HEK293 (cell line): Measurements from ENCODE around the gene TBCEL.

Experiments
- CTCF ChIA-PET: fragments of 350-600 bp; formaldehyde crosslinking; extraction: SDS; loops from one replicate; lab custom pipeline; 2021; ENCODE audit warnings: antibody characterized with exemption; lab: Yijun Ruan, JAX
- POLR2A ChIA-PET: fragments of 300-600 bp; formaldehyde crosslinking; extraction: SDS; loops from one replicate; lab custom pipeline; 2020; ENCODE audit warnings: antibody characterized with exemption, inconsistent platforms; lab: Yijun Ruan, JAX
- H3K27ac ChIP-seq: fragments of 200-500 bp; sonication (Bioruptor generic); 2 replicates; pipeline ENCODE4 v1.5.1; 2014; ENCODE audit warnings: low read depth, low read length, control low read depth, inconsistent platforms; ENCODE audit errors: extremely low read depth
- H3K36me3 ChIP-seq, 2 experiments: fragments of 200-500 bp in 1 of 2; sonication (Bioruptor generic) in 1 of 2; 1 replicate in 1 of 2; 2 replicates in 1 of 2; pipeline ENCODE4 v1.5.1; 2014 to 2017; ENCODE audit warnings: inconsistent platforms in 2 of 2, low read length in 2 of 2; ENCODE audit not compliant: control insufficient read depth in 2 of 2, insufficient read depth in 1 of 2
- H3K4me1 ChIP-seq: fragments of 200-500 bp; sonication (Bioruptor generic); 2 replicates; pipeline ENCODE4 v1.5.1; 2014; ENCODE audit warnings: mild to moderate bottlenecking, low read length, inconsistent platforms; ENCODE audit not compliant: control insufficient read depth, insufficient read depth
- H3K4me3 ChIP-seq: 2 replicates; pipeline ENCODE4 v1.5.1; 2011; ENCODE audit warnings: low read depth, mild to moderate bottlenecking, control low read depth, low read length, moderate library complexity
- H3K9me3 ChIP-seq: fragments of 200-500 bp; sonication (Bioruptor generic); 2 replicates; pipeline ENCODE4 v1.5.1; 2014; ENCODE audit warnings: low read depth, low read length, inconsistent platforms; ENCODE audit not compliant: control insufficient read depth, insufficient read depth
- GFI1B ChIP-seq: fragments of 450-650 bp; formaldehyde crosslinking; IDR thresholded peaks from 2 replicates; pipeline ENCODE4 v1.5.1; 2016; ENCODE audit warnings: missing biosample characterization, missing genetic modification characterization
- KLF17 ChIP-seq: fragments of 450-650 bp; formaldehyde crosslinking; IDR thresholded peaks from 2 replicates; pipeline ENCODE4 v1.5.1; 2016; ENCODE audit warnings: missing biosample characterization, missing genetic modification characterization
- REPIN1 ChIP-seq: fragments of 450-650 bp; formaldehyde crosslinking; IDR thresholded peaks from 2 replicates; pipeline ENCODE4 v1.5.1; 2017; ENCODE audit warnings: missing biosample characterization, missing genetic modification characterization, low read depth
- TRIM28 ChIP-seq: IDR thresholded peaks from 2 replicates; pipeline ENCODE4 v1.6.1; 2011; ENCODE audit warnings: low read length, control low read depth, borderline replicate concordance
- ZNF121 ChIP-seq: fragments of 450-650 bp; formaldehyde crosslinking; IDR thresholded peaks from 2 replicates; pipeline ENCODE4 v1.5.1; 2016; ENCODE audit warnings: missing biosample characterization, missing genetic modification characterization
- ZNF132 ChIP-seq: fragments of 450-650 bp; formaldehyde crosslinking; IDR thresholded peaks from 2 replicates; pipeline ENCODE4 v1.5.1; 2017; ENCODE audit warnings: missing biosample characterization, missing genetic modification characterization, borderline replicate concordance
- ZNF140 ChIP-seq: fragments of 450-650 bp; formaldehyde crosslinking; IDR thresholded peaks from 2 replicates; pipeline ENCODE4 v1.5.1; 2016; ENCODE audit warnings: missing biosample characterization, missing genetic modification characterization
- ZNF18 ChIP-seq: fragments of 450-650 bp; formaldehyde crosslinking; IDR thresholded peaks from 2 replicates; pipeline ENCODE4 v1.5.1; 2016; ENCODE audit warnings: missing biosample characterization, missing genetic modification characterization
- ZNF214 ChIP-seq: fragments of 450-650 bp; formaldehyde crosslinking; IDR thresholded peaks from 2 replicates; pipeline ENCODE4 v1.5.1; 2017; ENCODE audit warnings: missing biosample characterization, mild to moderate bottlenecking, missing genetic modification characterization, borderline replicate concordance
- ZNF394 ChIP-seq: fragments of 450-650 bp; formaldehyde crosslinking; IDR thresholded peaks from 2 replicates; pipeline ENCODE4 v1.5.1; 2016; ENCODE audit warnings: missing biosample characterization, missing genetic modification characterization, mild to moderate bottlenecking, moderate library complexity, borderline replicate concordance
- ZNF449 ChIP-seq: fragments of 450-650 bp; formaldehyde crosslinking; IDR thresholded peaks from 2 replicates; pipeline ENCODE4 v1.5.1; 2017; ENCODE audit warnings: missing biosample characterization, mild to moderate bottlenecking, missing genetic modification characterization, moderate library complexity
- ZNF473 ChIP-seq: fragments of 450-650 bp; formaldehyde crosslinking; IDR thresholded peaks from 2 replicates; pipeline ENCODE4 v1.5.1; 2017; ENCODE audit warnings: missing biosample characterization, missing genetic modification characterization
- ZNF555 ChIP-seq: fragments of 450-650 bp; formaldehyde crosslinking; conservative IDR thresholded peaks from 2 replicates; pipeline ENCODE4 v1.5.1; 2017; ENCODE audit warnings: missing biosample characterization, mild to moderate bottlenecking, missing genetic modification characterization, inconsistent platforms
- ZNF585B ChIP-seq: fragments of 450-650 bp; formaldehyde crosslinking; IDR thresholded peaks from 2 replicates; pipeline ENCODE4 v1.5.1; 2016; ENCODE audit warnings: missing biosample characterization, missing genetic modification characterization
- ZNF596 ChIP-seq: fragments of 450-650 bp; IDR thresholded peaks from 2 replicates; pipeline ENCODE4 v1.5.0; 2018; ENCODE audit warnings: missing biosample characterization, mild to moderate bottlenecking, missing genetic modification characterization, moderate library complexity
- ZNF600 ChIP-seq: fragments of 450-650 bp; formaldehyde crosslinking; IDR thresholded peaks from 2 replicates; pipeline ENCODE4 v1.5.1; 2016; ENCODE audit warnings: missing biosample characterization, missing genetic modification characterization
- ZSCAN18 ChIP-seq: fragments of 450-650 bp; formaldehyde crosslinking; IDR thresholded peaks from 2 replicates; pipeline ENCODE4 v1.5.1; 2016; ENCODE audit warnings: missing biosample characterization, missing genetic modification characterization
- ZSCAN4 ChIP-seq: fragments of 450-650 bp; formaldehyde crosslinking; IDR thresholded peaks from 2 replicates; pipeline ENCODE4 v1.5.1; 2017; ENCODE audit warnings: missing biosample characterization, missing genetic modification characterization
- ZSCAN5A ChIP-seq: fragments of 450-650 bp; formaldehyde crosslinking; IDR thresholded peaks from 2 replicates; pipeline ENCODE4 v1.5.1; 2016; ENCODE audit warnings: missing biosample characterization, missing genetic modification characterization

Gene TBCEL

GRCh38 chr11:121106812-121107211 lies 82.9 kb downstream of the TBCEL start (continued):
- TF ChIP-seq KLF17 (tag by site-specific recombination), result no peak
- no peak for TF ChIP-seq ZSCAN5A (tag by site-specific recombination)
- no peak for TF ChIP-seq ZNF214 (tag by site-specific recombination)
- no peak for TF ChIP-seq ZNF555
- no peak for TF ChIP-seq TRIM28
- TF ChIP-seq REPIN1, result no peak
- no peak for TF ChIP-seq ZSCAN18 (tag by site-specific recombination)
- TF ChIP-seq GFI1B (tag by site-specific recombination), result no peak
- TF ChIP-seq ZNF394 (tag by site-specific recombination), result no peak
- no peak for TF ChIP-seq ZNF140
- TF ChIP-seq ZNF585B, result no peak
- TF ChIP-seq ZNF596 (tag by site-specific recombination), result no peak
- TF ChIP-seq ZNF132 (tag by site-specific recombination), result no peak
- TF ChIP-seq ZNF121, result no peak
- TF ChIP-seq, all 188 proteins: peak for 3

GRCh38 chr11:121108413-121108812 lies 84.5 kb downstream of the TBCEL start:
- Histone ChIP-seq H3K36me3 (no peaks in the 10 kb centered on the region), H3K27ac (no peak overlapping the region), H3K4me3 (no peak overlapping the region), H3K4me1 (no peaks in the 10 kb centered on the region), H3K9me3 (no peaks in the 10 kb centered on the region)
- ChIA-PET CTCF (no interaction called here), POLR2A (no interaction called here)
- no peak for TF ChIP-seq ZNF449 (tag by site-specific recombination)
- TF ChIP-seq ZNF18 (tag by site-specific recombination), result 0 out of 2 replicates have a peak, but pooled peaks have one; percentile 10
- peak; percentile 7; the same call in 1 of the 2 replicates for TF ChIP-seq ZNF473
- TF ChIP-seq ZSCAN4 (tag by site-specific recombination), result peak; percentile 75
- no peak for TF ChIP-seq ZNF600
